Measurements from ENCODE around the gene ANKRD13B. TPM values are rescaled to one million over a fixed set of nuclear protein-coding genes. Genes with fewer than 3 reads are reported as not detected.
A peak's percentile ranks its signal among the peaks of the same experiment; 100 is the strongest.

ANKRD13B gene
- total RNA-seq, 4 donors from 2014 or later, result 2.9 to 8.6 (median 5.6) TPM

- H3K4me3 ChIP-seq, result peak overlapping the region in 3 of 4 donors; percentile 12 to 44 (median 30)
- H3K9me3 ChIP-seq, result no peaks in the 10 kb centered on the region
- peaks cover 18% of the 10 kb centered on the region for H3K27me3 ChIP-seq
- in situ Hi-C loops (cut with MboI; ENCODE audit: low pct_ligation_motif_present in 1 of 4, low pct_unique_long_range_greater_than_20kb in 1 of 4, low sequenced_read_pairs in 3 of 4), result loop anchor here in 1 of 4 donors (25.0 kb wide), 1 partner anchor 322 kb away; the partner anchor contains the start of genes EFCAB5 and SSH2
- H3K27ac ChIP-seq, result peak overlapping the region; percentile 36 to 64 (median 47)
- WGBS, 2 donors (ENCODE audit: low coverage in 1 of 2), result 2% methylated on average over 31 of the region's 74 CpGs; no CpG with 5 or more reads in 1 of the 2 donors
- H3K4me1 ChIP-seq, result peaks cover 41 to 60% (median 54%) of the 10 kb centered on the region in 4 donors
- H3K36me3 ChIP-seq, result no peaks in the 10 kb centered on the region
- DNase-seq, result peak; percentile 92
- intact Hi-C loops (cut with DNase I; ENCODE audit: low total_unique reads), result no loop called here
- TF ChIP-seq CTCF (IDR thresholded peaks at IDR 0.05), result no peak
- TF ChIP-seq POLR2AphosphoS5 (IDR thresholded peaks at IDR 0.05), result peak; percentile 76 to 81 (median 80)
- TF ChIP-seq EP300 (IDR thresholded peaks at IDR 0.05; ENCODE audit: low read depth), result no peak
- peak; percentile 53 for TF ChIP-seq POLR2A (IDR thresholded peaks at IDR 0.05)
Measured at GRCh38 chr17:29615492-29616299, 22.8 kb downstream of the ANKRD13B start.

GRCh38 chr17:29616300-29617048 is 23.5 kb downstream of the ANKRD13B start:
- 35 to 39% methylated on average over 3 to 30 of the region's 32 CpGs for WGBS, 2 donors (ENCODE audit: low coverage in 1 of 2)
- peaks cover 41 to 60% (median 54%) of the 10 kb centered on the region in 4 donors for H3K4me1 ChIP-seq
- H3K27ac ChIP-seq, result peak overlapping the region in 1 of 4 donors; percentile 50

GRCh38 chr17:29617125-29617480 is 24.2 kb downstream of the ANKRD13B start:
- intact Hi-C loops (cut with DNase I; ENCODE audit: low total_unique reads) (no loop called here), in situ Hi-C loops (cut with MboI; ENCODE audit: low pct_ligation_motif_present in 1 of 4, low pct_unique_long_range_greater_than_20kb in 1 of 4, low sequenced_read_pairs in 3 of 4) (loop anchor here in 1 of 4 donors (25.0 kb wide), 1 partner anchor 320 kb away; the partner anchor contains the start of genes EFCAB5 and SSH2)
- peak overlapping the region in 3 of 4 donors; percentile 14 to 51 (median 34) for H3K4me3 ChIP-seq
- H3K4me1 ChIP-seq, result peaks cover 45 to 66% (median 57%) of the 10 kb centered on the region in 4 donors
- H3K36me3 ChIP-seq, result no peaks in the 10 kb centered on the region
- peaks cover 18% of the 10 kb centered on the region for H3K27me3 ChIP-seq
- DNase-seq, result peak; percentile 90
- TF ChIP-seq EP300 (IDR thresholded peaks at IDR 0.05; ENCODE audit: low read depth), result no peak
- TF ChIP-seq POLR2AphosphoS5 (IDR thresholded peaks at IDR 0.05), result peak; percentile 42 to 64 (median 47)
- TF ChIP-seq POLR2A (IDR thresholded peaks at IDR 0.05), result peak; percentile 38
- TF ChIP-seq CTCF (IDR thresholded peaks at IDR 0.05), result peak; percentile 57 to 85 (median 59)
- 2 to 5% methylated on average over 4 to 6 of the region's 16 CpGs for WGBS, 2 donors (ENCODE audit: low coverage in 1 of 2)
- H3K9me3 ChIP-seq, result no peaks in the 10 kb centered on the region
- H3K27ac ChIP-seq, result peak overlapping the region in 2 of 4 donors; percentile 55 to 66

More at GRCh38 chr17:29616300-29617048, 23.5 kb downstream of the ANKRD13B start:
- DNase-seq, result no peak
- Histone ChIP-seq H3K36me3 (no peaks in the 10 kb centered on the region), H3K27me3 (peaks cover 18% of the 10 kb centered on the region), H3K4me3 (peak overlapping the region in 2 of 4 donors; percentile 30 to 51), H3K9me3 (no peaks in the 10 kb centered on the region)
- TF ChIP-seq POLR2A (IDR thresholded peaks at IDR 0.05) (no peak), EP300 (IDR thresholded peaks at IDR 0.05; ENCODE audit: low read depth) (no peak), POLR2AphosphoS5 (IDR thresholded peaks at IDR 0.05) (no peak), CTCF (IDR thresholded peaks at IDR 0.05) (no peak)
- intact Hi-C loops (cut with DNase I; ENCODE audit: low total_unique reads) (no loop called here), in situ Hi-C loops (cut with MboI; ENCODE audit: low pct_ligation_motif_present in 1 of 4, low pct_unique_long_range_greater_than_20kb in 1 of 4, low sequenced_read_pairs in 3 of 4) (loop anchor here in 1 of 4 donors (25.0 kb wide), 1 partner anchor 321 kb away; the partner anchor contains the start of genes EFCAB5 and SSH2)

All from transverse colon (tissue), 4 donors.